ENCODE measurements around the gene NBEAL2. TPM values are rescaled to one million over a fixed set of nuclear protein-coding genes. Genes with fewer than 3 reads are reported as not detected.

Gene NBEAL2
- total RNA-seq, 6 experiments from 2014 or later: 8.9 to 11.7 (median 10.8) TPM

DNA sequence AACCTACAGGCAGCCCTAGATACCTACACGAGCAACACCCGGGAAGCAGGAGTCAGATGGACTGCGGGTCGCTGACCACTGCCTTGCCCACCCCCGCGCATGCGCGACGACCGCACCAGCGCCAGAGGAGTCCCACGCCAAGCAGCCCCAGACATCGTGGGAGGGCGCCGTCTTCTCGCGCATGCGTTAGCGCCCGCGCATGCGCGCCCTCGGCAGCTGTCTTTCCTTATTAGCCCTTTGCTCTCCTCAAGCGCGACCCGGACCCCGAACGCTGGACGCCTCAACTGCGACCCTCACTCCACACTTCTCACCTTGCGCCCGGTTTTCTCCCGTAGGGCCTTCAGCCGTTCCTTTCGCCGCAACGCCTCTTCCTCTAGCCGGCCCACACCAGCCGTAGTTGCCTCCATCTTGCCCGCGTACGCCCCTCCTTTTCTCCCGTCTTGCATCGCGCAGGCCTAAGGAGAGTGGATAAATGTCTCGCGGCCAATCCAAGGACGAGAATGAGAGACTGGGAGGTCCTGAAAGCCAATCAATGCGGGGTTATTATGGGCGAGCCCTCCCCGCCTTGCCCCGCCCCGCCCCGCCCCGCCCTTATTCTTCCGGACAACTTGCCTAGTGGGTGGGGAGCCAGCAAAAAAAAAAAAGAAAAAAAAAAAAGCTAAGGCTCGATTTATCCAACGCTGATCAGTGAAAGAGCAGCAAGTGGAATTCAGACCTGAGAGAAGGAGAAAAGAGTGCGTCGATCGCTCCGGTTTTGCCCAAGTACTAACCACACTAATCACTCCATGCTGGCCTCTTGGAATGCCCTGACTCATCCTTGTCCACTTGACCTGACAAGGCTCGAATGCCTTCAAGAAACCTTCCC lies 2.9 kb upstream of the NBEAL2 start, which contains the start of gene CCDC12:
Gene CCDC12, minus strand, starts transcription at position 420 of the 865 bp plus-strand sequence. Its CDS starts 13 bp downstream, at position 407.
- Histone ChIP-seq H3K27me3 (no peaks in the 10 kb centered on the region), H3K36me3 (no peaks in the 10 kb centered on the region), H3K4me1 (peaks cover 0 to 41% (median 11%) of the 10 kb centered on the region in 4 donors), H3K27ac (peak within 1 kb of the TSS; percentile 59 to 91 (median 84)), H3K4me3 (peak within 1 kb of the TSS; percentile 44 to 95 (median 84)), H3K9me3 (no peaks in the 10 kb centered on the region)
- TF ChIP-seq POLR2A (IDR thresholded peaks at IDR 0.05): peak; percentile 71
- TF ChIP-seq, protein P1, sequence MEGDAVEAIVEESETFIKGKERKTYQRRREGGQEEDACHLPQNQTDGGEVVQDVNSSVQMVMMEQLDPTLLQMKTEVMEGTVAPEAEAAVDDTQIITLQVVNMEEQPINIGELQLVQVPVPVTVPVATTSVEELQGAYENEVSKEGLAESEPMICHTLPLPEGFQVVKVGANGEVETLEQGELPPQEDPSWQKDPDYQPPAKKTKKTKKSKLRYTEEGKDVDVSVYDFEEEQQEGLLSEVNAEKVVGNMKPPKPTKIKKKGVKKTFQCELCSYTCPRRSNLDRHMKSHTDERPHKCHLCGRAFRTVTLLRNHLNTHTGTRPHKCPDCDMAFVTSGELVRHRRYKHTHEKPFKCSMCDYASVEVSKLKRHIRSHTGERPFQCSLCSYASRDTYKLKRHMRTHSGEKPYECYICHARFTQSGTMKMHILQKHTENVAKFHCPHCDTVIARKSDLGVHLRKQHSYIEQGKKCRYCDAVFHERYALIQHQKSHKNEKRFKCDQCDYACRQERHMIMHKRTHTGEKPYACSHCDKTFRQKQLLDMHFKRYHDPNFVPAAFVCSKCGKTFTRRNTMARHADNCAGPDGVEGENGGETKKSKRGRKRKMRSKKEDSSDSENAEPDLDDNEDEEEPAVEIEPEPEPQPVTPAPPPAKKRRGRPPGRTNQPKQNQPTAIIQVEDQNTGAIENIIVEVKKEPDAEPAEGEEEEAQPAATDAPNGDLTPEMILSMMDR (IDR thresholded peaks at IDR 0.05): no peak
- intact Hi-C loops (cut with DNase I): no loop called here
- ATAC-seq: peak; percentile 75 to 83 (median 77)
- DNase-seq: peak; percentile 93 to 98 (median 97)
- under 1% methylated on average over 58 of the region's 64 CpGs for WGBS (ENCODE audit: insufficient coverage, low coverage, low lambda C conversion rate, missing lambda C conversion rate)

DNA sequence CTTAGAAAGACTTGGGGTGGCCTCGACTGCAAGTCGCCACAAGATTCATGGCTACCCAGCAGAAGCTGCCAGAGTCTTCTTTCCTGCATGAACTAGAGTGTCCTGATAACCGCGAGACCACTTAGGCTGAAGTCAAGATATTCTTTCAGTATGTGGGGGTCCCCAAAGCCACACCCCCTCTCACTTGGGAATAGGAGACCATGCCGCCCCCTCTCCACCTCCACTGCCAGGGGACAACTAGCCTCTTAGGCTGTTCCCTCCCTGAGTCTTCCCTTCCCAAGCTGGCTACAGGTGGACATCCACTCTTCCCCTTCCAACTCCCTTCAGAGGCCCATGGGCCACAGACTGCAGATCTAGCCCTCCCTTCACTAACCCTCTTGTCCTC lies 1.7 kb upstream of the NBEAL2 start:
- peaks cover 0 to 32% (median 5%) of the 10 kb centered on the region in 4 donors for H3K4me1 ChIP-seq

GRCh38 chr3:46978381-46978780 lies 1.1 kb upstream of the NBEAL2 start:
- Histone ChIP-seq H3K4me3 (no peak overlapping the region), H3K9me3 (no peaks in the 10 kb centered on the region), H3K4me1 (peaks cover 0 to 32% (median 5%) of the 10 kb centered on the region in 4 donors), H3K36me3 (no peaks in the 10 kb centered on the region), H3K27me3 (no peaks in the 10 kb centered on the region), H3K27ac (peak overlapping the region in 1 of 3 donors; percentile 77)
- intact Hi-C loops (cut with DNase I): no loop called here
- 75% methylated on average over 4 of the region's 9 CpGs for WGBS (ENCODE audit: insufficient coverage, low coverage, low lambda C conversion rate, missing lambda C conversion rate)
- TF ChIP-seq, protein P1 (IDR thresholded peaks at IDR 0.05): no peak
- TF ChIP-seq POLR2A (IDR thresholded peaks at IDR 0.05): no peak
- peak in 1 of 3 donors; percentile 56 for DNase-seq
- no peak for ATAC-seq

More for the DNA sequence above, 1.7 kb upstream of the NBEAL2 start:
- ATAC-seq: no peak
- WGBS (ENCODE audit: insufficient coverage, low coverage, low lambda C conversion rate, missing lambda C conversion rate): 67% methylated on average over 1 of the region's 5 CpGs
- no peaks in the 10 kb centered on the region for H3K9me3 ChIP-seq
- H3K4me3 ChIP-seq: no peak overlapping the region
- H3K36me3 ChIP-seq: no peaks in the 10 kb centered on the region
- TF ChIP-seq, protein P1 (IDR thresholded peaks at IDR 0.05): no peak
- no peak for TF ChIP-seq POLR2A (IDR thresholded peaks at IDR 0.05)
- intact Hi-C loops (cut with DNase I): no loop called here
- DNase-seq: peak in 1 of 3 donors; percentile 36
- H3K27ac ChIP-seq: no peak overlapping the region
- H3K27me3 ChIP-seq: no peaks in the 10 kb centered on the region

- intact Hi-C loops (cut with DNase I): no loop called here
Measured at GRCh38 chr3:46979958-46980497, 562 bp downstream of the NBEAL2 start.

More at GRCh38 chr3:46979958-46980497, 562 bp downstream of the NBEAL2 start:
- TF ChIP-seq POLR2A (IDR thresholded peaks at IDR 0.05): no peak
- TF ChIP-seq, protein P1 (IDR thresholded peaks at IDR 0.05): peak in 1 of 4 donors; percentile 0
- peak in 2 of 3 donors; percentile 45 to 68 for DNase-seq
- Histone ChIP-seq H3K9me3 (no peaks in the 10 kb centered on the region), H3K4me3 (peak overlapping the region; percentile 63 to 64 (median 64)), H3K27me3 (no peaks in the 10 kb centered on the region), H3K27ac (peak overlapping the region in 1 of 3 donors; percentile 77), H3K4me1 (peaks cover 0 to 18% (median 0%) of the 10 kb centered on the region in 4 donors), H3K36me3 (no peaks in the 10 kb centered on the region)
- no peak for ATAC-seq
- WGBS (ENCODE audit: insufficient coverage, low coverage, low lambda C conversion rate, missing lambda C conversion rate): 4% methylated on average over 10 of the region's 40 CpGs

All from right lobe of liver (tissue), 6 donors.